Osteoblast (primary cell): ENCODE results near the gene NR3C2. TPM values are rescaled to one million over a fixed set of nuclear protein-coding genes. Genes with fewer than 3 reads are reported as not detected.

ENCODE experiments used
- DNase-seq: peaks from one replicate; pipeline ENCODE4 v3.0.0; 2011; ENCODE audit warnings: low spot score, mixed read lengths; ENCODE audit not compliant: insufficient read length; ENCODE audit errors: missing footprints
- H2AFZ ChIP-seq: 2 replicates; pipeline ENCODE4 v1.6.0; 2011; ENCODE audit warnings: mild to moderate bottlenecking, low read length
- H3K27ac ChIP-seq: 2 replicates; pipeline ENCODE4 v1.5.1; 2011; ENCODE audit warnings: mild to moderate bottlenecking, low read depth, low read length, moderate library complexity
- H3K27me3 ChIP-seq: 2 replicates; pipeline ENCODE4 v1.6.0; 2012; ENCODE audit warnings: mild to moderate bottlenecking, control low read depth, inconsistent platforms, low read length, moderate library complexity; ENCODE audit not compliant: insufficient read depth
- H3K36me3 ChIP-seq: 2 replicates; pipeline ENCODE4 v1.5.1; 2011; ENCODE audit warnings: mild to moderate bottlenecking, low read length, control low read depth, moderate library complexity; ENCODE audit not compliant: insufficient read depth
- H3K4me1 ChIP-seq: 2 replicates; pipeline ENCODE4 v1.5.1; 2011; ENCODE audit warnings: mild to moderate bottlenecking, low read length, control low read depth, moderate library complexity; ENCODE audit not compliant: insufficient read depth
- H3K4me2 ChIP-seq: 2 replicates; pipeline ENCODE4 v1.6.0; 2011; ENCODE audit warnings: mild to moderate bottlenecking, low read length; ENCODE audit not compliant: insufficient read depth
- H3K4me3 ChIP-seq: fragments of 200-600 bp; sonication (generic); 3 replicates; pipeline ENCODE4 v1.5.1; 2012; ENCODE audit warnings: mild to moderate bottlenecking, low read length, inconsistent platforms; ENCODE audit not compliant: insufficient read depth
- H3K79me2 ChIP-seq: 2 replicates; pipeline ENCODE4 v1.6.0; 2012; ENCODE audit warnings: mild to moderate bottlenecking, low read length, control low read depth, inconsistent platforms; ENCODE audit not compliant: insufficient read depth
- H3K9me3 ChIP-seq: 2 replicates; pipeline ENCODE4 v1.5.1; 2011; ENCODE audit warnings: low read depth, low read length, control low read depth
- H4K20me1 ChIP-seq: 2 replicates; pipeline ENCODE4 v1.6.0; 2012; ENCODE audit warnings: mild to moderate bottlenecking, low read length, control low read depth; ENCODE audit not compliant: insufficient read depth
- total RNA-seq: library from RNA; depleted of rRNA; stranded (reverse); fragments of >200 nt; gene quantifications from 2 replicates; pipeline ENCODE4 v1.2.3, GENCODE V29; 2012
- TF ChIP-seq, protein P1 (sequence below): IDR thresholded peaks from 2 replicates; pipeline ENCODE4 v1.5.1; 2011; ENCODE audit warnings: mild to moderate bottlenecking, low read depth, low read length, moderate library complexity; ENCODE audit errors: extremely low read depth

The NR3C2 gene
- total RNA-seq, 1 donor, result 0.72 TPM

DNA sequence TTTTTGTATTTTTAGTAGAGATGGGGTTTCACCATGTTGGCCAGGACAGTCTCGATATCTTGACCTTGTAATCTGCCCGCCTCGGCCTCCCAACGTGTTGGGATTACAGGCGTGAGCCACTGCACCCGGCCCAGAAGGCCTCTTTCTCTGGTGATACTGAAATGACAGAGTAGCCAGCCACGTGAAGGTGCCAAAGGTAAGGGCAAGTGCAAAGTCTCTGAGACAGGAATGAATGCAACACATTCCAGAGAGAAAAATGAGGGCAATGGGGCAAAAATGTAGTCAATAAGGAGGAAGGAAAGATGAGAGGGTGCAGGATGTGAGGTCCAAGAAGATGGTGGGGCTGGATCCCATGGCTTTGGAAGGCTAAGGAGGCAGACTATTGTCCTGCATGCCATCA, 176.0 kb downstream of the NR3C2 start:
- H3K27ac ChIP-seq, result no peak overlapping the region
- H2AFZ ChIP-seq, result no peak overlapping the region
- H3K4me2 ChIP-seq, result no peak overlapping the region
- H3K27me3 ChIP-seq, result no peaks in the 10 kb centered on the region
- TF ChIP-seq, protein P1, sequence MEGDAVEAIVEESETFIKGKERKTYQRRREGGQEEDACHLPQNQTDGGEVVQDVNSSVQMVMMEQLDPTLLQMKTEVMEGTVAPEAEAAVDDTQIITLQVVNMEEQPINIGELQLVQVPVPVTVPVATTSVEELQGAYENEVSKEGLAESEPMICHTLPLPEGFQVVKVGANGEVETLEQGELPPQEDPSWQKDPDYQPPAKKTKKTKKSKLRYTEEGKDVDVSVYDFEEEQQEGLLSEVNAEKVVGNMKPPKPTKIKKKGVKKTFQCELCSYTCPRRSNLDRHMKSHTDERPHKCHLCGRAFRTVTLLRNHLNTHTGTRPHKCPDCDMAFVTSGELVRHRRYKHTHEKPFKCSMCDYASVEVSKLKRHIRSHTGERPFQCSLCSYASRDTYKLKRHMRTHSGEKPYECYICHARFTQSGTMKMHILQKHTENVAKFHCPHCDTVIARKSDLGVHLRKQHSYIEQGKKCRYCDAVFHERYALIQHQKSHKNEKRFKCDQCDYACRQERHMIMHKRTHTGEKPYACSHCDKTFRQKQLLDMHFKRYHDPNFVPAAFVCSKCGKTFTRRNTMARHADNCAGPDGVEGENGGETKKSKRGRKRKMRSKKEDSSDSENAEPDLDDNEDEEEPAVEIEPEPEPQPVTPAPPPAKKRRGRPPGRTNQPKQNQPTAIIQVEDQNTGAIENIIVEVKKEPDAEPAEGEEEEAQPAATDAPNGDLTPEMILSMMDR, result no peak
- no peak overlapping the region for H3K4me3 ChIP-seq
- no peaks in the 10 kb centered on the region for H3K79me2 ChIP-seq
- H4K20me1 ChIP-seq, result no peaks in the 10 kb centered on the region
- no peaks in the 10 kb centered on the region for H3K36me3 ChIP-seq
- DNase-seq, result no peak
- no peaks in the 10 kb centered on the region for H3K9me3 ChIP-seq
- no peaks in the 10 kb centered on the region for H3K4me1 ChIP-seq

DNA sequence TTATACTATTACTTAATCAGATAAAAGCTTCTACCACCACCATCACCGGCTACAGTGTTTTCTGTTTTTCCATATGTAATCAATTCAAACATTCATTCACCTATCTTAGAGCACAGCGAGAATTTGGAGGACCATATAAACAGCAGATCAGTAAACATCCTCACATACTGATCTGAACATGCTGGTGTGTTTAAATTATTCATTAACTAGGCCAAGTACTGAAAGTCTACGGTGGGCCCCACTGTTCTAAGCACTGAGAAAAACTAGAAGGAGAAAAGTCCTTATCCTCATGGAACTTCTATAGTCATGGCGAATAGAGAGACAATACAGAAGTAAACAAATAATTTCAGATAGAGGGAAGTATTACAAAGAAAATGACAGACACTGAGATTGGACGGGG, 176.6 kb downstream of the NR3C2 start:
- H3K4me1 ChIP-seq, result no peaks in the 10 kb centered on the region
- DNase-seq, result no peak
- H3K9me3 ChIP-seq, result no peaks in the 10 kb centered on the region
- no peak overlapping the region for H3K4me3 ChIP-seq
- TF ChIP-seq, protein P1, result no peak
- no peaks in the 10 kb centered on the region for H3K36me3 ChIP-seq
- no peak overlapping the region for H2AFZ ChIP-seq
- no peaks in the 10 kb centered on the region for H3K79me2 ChIP-seq
- H3K27ac ChIP-seq, result no peak overlapping the region
- no peak overlapping the region for H3K4me2 ChIP-seq
- no peaks in the 10 kb centered on the region for H4K20me1 ChIP-seq
- no peaks in the 10 kb centered on the region for H3K27me3 ChIP-seq

DNA sequence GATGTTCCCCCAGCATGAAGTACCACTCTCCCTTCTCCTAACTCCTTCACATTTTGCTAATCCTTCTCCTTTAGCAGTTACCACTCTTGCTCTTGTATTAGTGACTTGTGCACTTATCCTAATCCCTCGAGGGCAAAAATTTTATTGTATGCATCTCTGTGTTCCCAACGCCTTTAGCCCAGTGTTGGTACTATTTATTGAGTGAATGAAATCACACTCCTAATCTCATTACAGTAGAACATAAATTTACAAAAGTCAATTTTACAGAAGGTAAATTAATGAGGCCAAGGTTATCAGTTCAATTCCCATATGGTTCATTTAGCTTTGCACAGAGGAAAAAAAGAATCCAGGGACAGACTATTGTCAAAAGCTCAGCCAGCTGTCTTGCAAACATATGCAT, 178.4 kb downstream of the NR3C2 start:
- no peak for DNase-seq
- H3K4me2 ChIP-seq, result no peak overlapping the region
- H3K27ac ChIP-seq, result no peak overlapping the region

DNA sequence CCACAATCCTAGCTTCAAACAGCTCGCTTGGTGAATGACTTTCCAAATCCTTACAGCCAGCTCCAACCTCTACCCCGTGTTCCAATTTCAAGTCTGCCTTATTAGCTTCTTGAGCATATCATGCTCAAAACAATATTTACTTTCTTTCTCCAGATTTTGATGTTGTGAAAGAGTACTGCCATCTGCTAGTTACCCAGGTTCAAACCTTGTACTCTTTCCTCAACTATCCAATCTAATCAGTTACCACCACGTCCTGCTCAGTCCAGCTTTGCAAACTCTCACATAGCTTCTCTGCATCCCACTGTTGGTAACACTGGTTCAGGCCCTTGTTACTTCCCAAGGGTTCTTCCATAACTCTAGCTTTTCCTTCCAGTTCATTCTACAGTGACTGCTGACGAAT, 179.1 kb downstream of the NR3C2 start:
- Histone ChIP-seq H3K9me3 (no peaks in the 10 kb centered on the region), H3K4me1 (no peaks in the 10 kb centered on the region), H4K20me1 (no peaks in the 10 kb centered on the region), H3K36me3 (no peaks in the 10 kb centered on the region), H3K4me3 (no peak overlapping the region), H2AFZ (no peak overlapping the region), H3K27me3 (no peaks in the 10 kb centered on the region), H3K79me2 (no peaks in the 10 kb centered on the region), H3K27ac (no peak overlapping the region), H3K4me2 (no peak overlapping the region)
- DNase-seq, result no peak
- TF ChIP-seq, protein P1, result no peak

More for the DNA sequence above, 178.4 kb downstream of the NR3C2 start:
- TF ChIP-seq, protein P1, result no peak
- Histone ChIP-seq H3K4me1 (no peaks in the 10 kb centered on the region), H3K36me3 (no peaks in the 10 kb centered on the region), H3K27me3 (no peaks in the 10 kb centered on the region), H3K4me3 (no peak overlapping the region), H3K9me3 (no peaks in the 10 kb centered on the region), H4K20me1 (no peaks in the 10 kb centered on the region), H2AFZ (no peak overlapping the region), H3K79me2 (no peaks in the 10 kb centered on the region)
